Fibroblast of pulmonary artery (primary cell): ENCODE results near the gene ARAP1.

Experiments
- DNase-seq: peaks from one replicate; pipeline ENCODE4 v3.0.0-alpha.2; 2010; ENCODE audit warnings: low read depth
- H3K4me3 ChIP-seq: replicated peaks from 2 replicates; pipeline ENCODE4 v1.5.1; 2011; ENCODE audit warnings: low read depth, mild to moderate bottlenecking, control low read depth, low read length, moderate library complexity
- TF ChIP-seq, protein P1 (sequence below): IDR thresholded peaks from 2 replicates; pipeline ENCODE4 v1.5.1; 2011; ENCODE audit warnings: mild to moderate bottlenecking, control low read depth, low read length, inconsistent platforms; ENCODE audit errors: missing control alignments

The ARAP1 gene

GRCh38 chr11:72712841-72713240 is 39.4 kb downstream of the ARAP1 start:
- DNase-seq: no peak
- H3K4me3 ChIP-seq: no peak overlapping the region
- TF ChIP-seq, protein P1, sequence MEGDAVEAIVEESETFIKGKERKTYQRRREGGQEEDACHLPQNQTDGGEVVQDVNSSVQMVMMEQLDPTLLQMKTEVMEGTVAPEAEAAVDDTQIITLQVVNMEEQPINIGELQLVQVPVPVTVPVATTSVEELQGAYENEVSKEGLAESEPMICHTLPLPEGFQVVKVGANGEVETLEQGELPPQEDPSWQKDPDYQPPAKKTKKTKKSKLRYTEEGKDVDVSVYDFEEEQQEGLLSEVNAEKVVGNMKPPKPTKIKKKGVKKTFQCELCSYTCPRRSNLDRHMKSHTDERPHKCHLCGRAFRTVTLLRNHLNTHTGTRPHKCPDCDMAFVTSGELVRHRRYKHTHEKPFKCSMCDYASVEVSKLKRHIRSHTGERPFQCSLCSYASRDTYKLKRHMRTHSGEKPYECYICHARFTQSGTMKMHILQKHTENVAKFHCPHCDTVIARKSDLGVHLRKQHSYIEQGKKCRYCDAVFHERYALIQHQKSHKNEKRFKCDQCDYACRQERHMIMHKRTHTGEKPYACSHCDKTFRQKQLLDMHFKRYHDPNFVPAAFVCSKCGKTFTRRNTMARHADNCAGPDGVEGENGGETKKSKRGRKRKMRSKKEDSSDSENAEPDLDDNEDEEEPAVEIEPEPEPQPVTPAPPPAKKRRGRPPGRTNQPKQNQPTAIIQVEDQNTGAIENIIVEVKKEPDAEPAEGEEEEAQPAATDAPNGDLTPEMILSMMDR: no peak

DNA sequence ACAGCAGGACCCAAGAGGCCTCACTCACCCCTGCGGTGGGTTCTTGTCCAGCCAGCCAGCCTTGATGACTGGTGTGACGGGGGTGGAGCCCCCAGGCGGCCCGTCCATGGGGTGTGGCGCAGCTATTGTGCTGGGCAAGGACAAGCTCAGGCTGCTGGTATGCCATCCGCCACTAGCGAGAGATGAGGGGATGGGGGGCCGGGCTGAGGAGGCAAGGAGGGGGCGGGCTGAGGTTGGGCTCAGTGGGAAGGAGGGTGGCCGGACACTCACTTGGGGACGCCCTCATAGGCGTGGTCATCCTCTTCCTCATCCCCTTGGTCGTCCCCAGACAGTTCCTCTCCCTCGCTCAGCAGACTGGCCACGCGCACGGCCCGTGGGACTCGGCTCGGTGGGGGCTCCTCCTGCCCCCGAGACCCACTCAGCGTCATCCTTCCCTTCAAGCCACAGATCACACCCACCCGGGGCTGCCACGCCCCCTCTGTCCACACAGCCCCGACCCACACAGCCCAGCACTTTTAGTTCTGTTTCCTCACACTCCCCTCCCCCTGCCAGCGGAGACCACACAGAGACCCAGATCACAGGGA is 39.9 kb downstream of the ARAP1 start:
- TF ChIP-seq, protein P1: no peak
- no peak overlapping the region for H3K4me3 ChIP-seq
- DNase-seq: no peak

DNA sequence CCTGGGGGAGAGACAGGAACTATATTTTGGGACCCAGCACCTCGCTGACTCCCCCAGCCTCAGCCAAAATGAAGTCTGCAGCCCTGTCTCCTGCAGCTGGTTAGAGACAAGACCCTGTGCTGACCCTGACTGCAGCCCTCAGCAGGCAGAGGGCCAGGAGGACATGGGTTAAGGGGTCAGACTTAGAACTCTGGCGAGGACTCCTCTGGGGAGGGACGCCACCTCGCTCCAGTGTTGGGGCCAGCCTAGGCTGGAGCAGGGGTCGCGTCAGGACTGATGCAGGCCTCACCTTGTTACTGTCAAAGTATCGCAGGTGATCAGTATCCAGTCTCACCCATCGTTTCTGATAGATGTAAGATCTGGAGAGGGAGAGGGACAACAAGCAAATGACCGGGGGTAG is 41.1 kb downstream of the ARAP1 start:
- H3K4me3 ChIP-seq: no peak overlapping the region
- TF ChIP-seq, protein P1: no peak
- no peak for DNase-seq

DNA sequence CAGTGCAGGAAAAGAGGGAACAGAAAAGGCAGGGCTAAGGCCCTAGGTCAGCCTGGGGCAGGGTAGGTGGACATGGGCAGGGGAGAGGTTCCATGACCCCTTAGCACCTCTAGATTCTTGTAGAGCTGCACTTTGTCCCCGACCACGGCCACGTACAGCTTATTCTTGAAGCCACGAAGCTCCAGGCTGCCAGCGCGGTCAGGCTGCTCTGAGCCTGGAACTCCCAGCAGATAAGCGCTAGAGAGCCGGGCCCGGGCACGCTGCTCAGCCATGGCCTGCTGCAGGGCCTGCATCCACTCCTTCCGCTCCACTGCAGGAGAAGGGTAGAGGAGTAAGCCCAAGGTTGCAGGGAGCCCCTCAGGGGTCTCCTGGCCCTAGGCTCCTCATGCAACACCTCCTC is 41.9 kb downstream of the ARAP1 start:
- DNase-seq: no peak
- no peak overlapping the region for H3K4me3 ChIP-seq
- TF ChIP-seq, protein P1: no peak

GRCh38 chr11:72709478-72710238 is 42.5 kb downstream of the ARAP1 start:
- TF ChIP-seq, protein P1: no peak
- H3K4me3 ChIP-seq: no peak overlapping the region
- no peak for DNase-seq

DNA sequence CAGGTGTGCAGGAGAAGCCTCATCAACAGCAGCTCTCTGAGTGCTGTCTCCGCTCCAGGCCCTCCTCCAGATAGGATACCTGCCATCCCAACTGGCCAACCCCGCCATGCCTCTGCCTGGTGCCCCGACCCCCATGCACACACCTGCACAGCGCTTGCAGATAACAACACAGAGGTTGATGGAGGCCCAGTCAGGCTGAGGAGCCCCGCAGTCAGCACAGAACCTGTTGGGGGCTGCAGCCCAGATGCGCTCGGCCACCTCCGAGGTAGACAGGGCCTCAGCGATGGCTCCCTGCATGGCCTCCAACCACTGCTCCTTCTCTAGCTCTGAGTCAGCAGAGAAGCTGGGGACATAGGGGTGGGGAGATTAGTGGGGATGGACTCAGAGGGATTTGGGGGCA is 45.2 kb downstream of the ARAP1 start:
- DNase-seq: no peak
- H3K4me3 ChIP-seq: no peak overlapping the region
- TF ChIP-seq, protein P1: no peak

DNA sequence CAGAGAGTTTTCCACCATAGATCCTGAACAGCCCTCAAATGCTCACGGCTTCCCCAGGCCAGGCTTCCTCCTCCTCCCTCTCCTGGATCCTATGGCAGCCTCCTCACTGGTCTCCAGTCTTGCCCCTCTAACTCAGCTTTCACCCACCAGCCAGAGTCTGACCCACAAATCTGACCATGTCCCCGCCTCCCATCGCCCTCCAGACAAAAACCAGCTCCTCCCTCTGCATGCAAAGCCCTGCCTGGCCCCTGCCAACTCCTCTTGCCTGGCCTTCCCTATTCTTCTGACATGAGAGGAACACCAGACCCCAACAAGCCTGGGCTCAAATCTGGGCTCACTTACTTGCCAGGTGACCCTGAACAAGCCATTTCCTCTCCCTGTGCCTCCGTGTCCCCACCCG is 45.6 kb downstream of the ARAP1 start:
- no peak for DNase-seq
- H3K4me3 ChIP-seq: no peak overlapping the region
- TF ChIP-seq, protein P1: no peak
